ENCODE data around the gene SH3RF3.
"Not testable (repeated sequence)": the region's sequence is repeated elsewhere in the genome, so short reads cannot be mapped to it uniquely, and the experiment has no call there.

GRCh38 chr2:109120686-109121085 lies 8.3 kb upstream of the SH3RF3 start:
- TF ChIP-seq PAX5 (IDR thresholded peaks at IDR 0.05; ENCODE audit: insufficient read depth, low read length, severe bottlenecking); POLR2A (IDR thresholded peaks at IDR 0.05; ENCODE audit: low read depth, low read length); TAF1 (IDR thresholded peaks at IDR 0.05; ENCODE audit: low read depth, low read length); POLR2AphosphoS5 (IDR thresholded peaks at IDR 0.05; ENCODE audit: low read depth, low read length): not testable (repeated sequence)
